HepG2 (cell line): Measurements from ENCODE around the gene ANAPC2. TPM values are rescaled to one million over a fixed set of nuclear protein-coding genes. Genes with fewer than 3 reads are reported as not detected.

ENCODE experiments used
- ATF5 ChIP-seq: sonication (generic); formaldehyde crosslinking; IDR thresholded peaks from 2 replicates; pipeline ENCODE4 v1.4.0; 2020; ENCODE audit warnings: mild to moderate bottlenecking, low read depth, missing genetic modification reagents
- BORCS8-MEF2B ChIP-seq: sonication (generic); formaldehyde crosslinking; IDR thresholded peaks from 2 replicates; pipeline ENCODE4 v1.8.0; 2022; ENCODE audit warnings: mild to moderate bottlenecking, missing genetic modification reagents
- CCAR2 ChIP-seq: fragments of 200-400 bp; formaldehyde crosslinking; optimal IDR thresholded peaks from 2 replicates; pipeline ENCODE3; 2018; ENCODE audit warnings: low read depth, mild to moderate bottlenecking, low read length, moderate library complexity
- CHCHD3 ChIP-seq: sonication (generic); formaldehyde crosslinking; IDR thresholded peaks from 2 replicates; pipeline ENCODE4 v1.8.0; 2022; ENCODE audit warnings: mild to moderate bottlenecking, missing genetic modification reagents, moderate library complexity
- CTCF ChIP-seq: sonication (generic); formaldehyde crosslinking; IDR thresholded peaks from 2 replicates; pipeline ENCODE4 v1.5.0; 2020; ENCODE audit warnings: mild to moderate bottlenecking, missing genetic modification reagents, moderate library complexity
- DBP ChIP-seq: sonication (generic); formaldehyde crosslinking; IDR thresholded peaks from 2 replicates; pipeline ENCODE4 v1.4.0; 2020; ENCODE audit warnings: missing genetic modification reagents; ENCODE audit errors: not compliant biosample characterization
- ETV6 ChIP-seq: sonication (generic); formaldehyde crosslinking; conservative IDR thresholded peaks from 2 replicates; pipeline ENCODE4 v1.4.0; 2020; ENCODE audit warnings: missing genetic modification reagents
- HINFP ChIP-seq: sonication (generic); formaldehyde crosslinking; IDR thresholded peaks from 2 replicates; pipeline ENCODE4 v1.4.0; 2020; ENCODE audit warnings: low read depth, mild to moderate bottlenecking, missing genetic modification reagents
- HIVEP1 ChIP-seq: sonication (generic); formaldehyde crosslinking; IDR thresholded peaks from 2 replicates; pipeline ENCODE4 v1.4.0; 2020; ENCODE audit warnings: mild to moderate bottlenecking, missing genetic modification reagents
- HOXA3 ChIP-seq: sonication (generic); formaldehyde crosslinking; IDR thresholded peaks from 2 replicates; pipeline ENCODE4 v1.5.0; 2020; ENCODE audit warnings: missing genetic modification reagents
- HOXA7 ChIP-seq: sonication (generic); formaldehyde crosslinking; IDR thresholded peaks from 2 replicates; pipeline ENCODE4 v1.8.1; 2022; ENCODE audit warnings: mild to moderate bottlenecking, missing genetic modification reagents, moderate library complexity
- MAFF ChIP-seq: IDR thresholded peaks from 2 replicates; pipeline ENCODE4 v1.6.1; 2011; ENCODE audit warnings: low read depth, low read length, improper control_type of control experiment
- MED8 ChIP-seq: sonication (generic); formaldehyde crosslinking; IDR thresholded peaks from 2 replicates; pipeline ENCODE4 v1.8.1; 2023; ENCODE audit warnings: mild to moderate bottlenecking, missing genetic modification reagents; ENCODE audit not compliant: insufficient replicate concordance
- MIXL1 ChIP-seq: IDR thresholded peaks from 2 replicates; pipeline ENCODE4 v1.6.1; 2016
- MLX ChIP-seq: IDR thresholded peaks from 2 replicates; pipeline ENCODE4 v1.6.1; 2016
- MXD4 ChIP-seq: IDR thresholded peaks from 2 replicates; pipeline ENCODE4 v1.6.1; 2016; ENCODE audit warnings: mild to moderate bottlenecking, missing biosample characterization, missing genetic modification reagents
- NFE2L2 ChIP-seq: fragments of 150-350 bp; IDR thresholded peaks from 2 replicates; pipeline ENCODE4 v1.6.1; 2014; ENCODE audit warnings: low read length
- PAF1 ChIP-seq: IDR thresholded peaks from 2 replicates; pipeline ENCODE4 v1.6.1; 2016; ENCODE audit warnings: missing genetic modification reagents, missing compliant biosample characterization
- RXRB ChIP-seq: IDR thresholded peaks from 2 replicates; pipeline ENCODE4 v1.6.1; 2016; ENCODE audit warnings: borderline replicate concordance, missing genetic modification reagents, missing compliant biosample characterization
- SCMH1 ChIP-seq: sonication (generic); formaldehyde crosslinking; IDR thresholded peaks from 2 replicates; pipeline ENCODE4 v1.9.0; 2021; ENCODE audit warnings: missing genetic modification reagents, mild to moderate bottlenecking, borderline replicate concordance
- XBP1 ChIP-seq: sonication (generic); formaldehyde crosslinking; IDR thresholded peaks from 2 replicates; pipeline ENCODE4 v1.5.0; 2020; ENCODE audit warnings: missing genetic modification reagents
- YEATS4 ChIP-seq: sonication (generic); formaldehyde crosslinking; IDR thresholded peaks from 2 replicates; pipeline ENCODE4 v1.4.0; 2020; ENCODE audit warnings: missing genetic modification reagents, borderline replicate concordance
- ZFP90 ChIP-seq: sonication (generic); formaldehyde crosslinking; IDR thresholded peaks from 2 replicates; pipeline ENCODE4 v1.8.0; 2022; ENCODE audit warnings: missing genetic modification reagents, mild to moderate bottlenecking, inconsistent platforms, borderline replicate concordance
- ZNF556 ChIP-seq: sonication (generic); formaldehyde crosslinking; IDR thresholded peaks from 2 replicates; pipeline ENCODE4 v1.4.0; 2020; ENCODE audit warnings: mild to moderate bottlenecking, missing genetic modification reagents, borderline replicate concordance
- ZNF644 ChIP-seq: IDR thresholded peaks from 2 replicates; pipeline ENCODE4 v1.6.1; 2016; ENCODE audit warnings: low read depth
- ZNF660 ChIP-seq: sonication (generic); formaldehyde crosslinking; IDR thresholded peaks from 2 replicates; pipeline ENCODE4 v1.5.1; 2020; ENCODE audit warnings: mild to moderate bottlenecking, low read depth, missing genetic modification reagents, borderline replicate concordance
- polyA plus RNA-seq, 8 experiments: library from polyadenylated mRNA; depleted of rRNA in 3 of 8; stranded (reverse) in 7 of 8; unstranded in 1 of 8; fragments of >200 nt; fragmentation: Illumina TruSeq in 4 of 8; extraction: Trizol in 4 of 8; gene quantifications; 2 replicates each; pipeline versions ENCODE4 v1.2.1 to v1.2.3, GENCODE V29; 2011 to 2016; ENCODE audit warnings: low read depth in 4 of 8, missing spikeins in 1 of 8, mixed read lengths in 1 of 8; ENCODE audit not compliant: insufficient read depth in 1 of 8
- total RNA-seq, 5 experiments: library from RNA; depleted of rRNA; stranded (reverse); fragments of >200 nt; fragmentation: Illumina TruSeq; extraction: Trizol; gene quantifications; 2 replicates each; pipeline ENCODE4 v1.2.3, GENCODE V29; 2016; ENCODE audit warnings: low read depth in 1 of 5

Gene ANAPC2
- total and polyA plus RNA-seq, 2 of the 13 experiments (the other 11 are each of a cell fraction or from before 2014, with no cell fraction given): 12.3 to 15.4 TPM

- TF ChIP-seq YEATS4 (CRISPR knock-in tag): peak; percentile 94
- TF ChIP-seq CHCHD3: no peak
- no peak for TF ChIP-seq ZNF644 (CRISPR knock-in tag)
- TF ChIP-seq ZNF660: no peak
- 0 out of 2 replicates have a peak, but pooled peaks have one; percentile 86 for TF ChIP-seq MXD4
- peak; percentile 66; the same call in 1 of the 2 replicates for TF ChIP-seq MLX
- TF ChIP-seq MAFF: no peak
- no peak for TF ChIP-seq CTCF (CRISPR knock-in tag)
- no peak for TF ChIP-seq BORCS8-MEF2B (CRISPR knock-in tag)
- TF ChIP-seq SCMH1 (CRISPR knock-in tag): no peak
- TF ChIP-seq XBP1 (CRISPR knock-in tag): no peak
- peak; percentile 98 for TF ChIP-seq HIVEP1
- TF ChIP-seq NFE2L2: no peak
- TF ChIP-seq HINFP (CRISPR knock-in tag): 0 out of 2 replicates have a peak, but pooled peaks have one; percentile 18
- TF ChIP-seq DBP (CRISPR knock-in tag): no peak
- no peak for TF ChIP-seq ATF5 (CRISPR knock-in tag)
- TF ChIP-seq MED8 (CRISPR knock-in tag): no peak
- no peak for TF ChIP-seq CCAR2
- TF ChIP-seq ZFP90 (CRISPR knock-in tag): peak; percentile 63; the same call in 1 of the 2 replicates
- peak; percentile 51; the same call in 1 of the 2 replicates for TF ChIP-seq MIXL1 (CRISPR knock-in tag)
- peak; percentile 87 for TF ChIP-seq RXRB (CRISPR knock-in tag)
- TF ChIP-seq HOXA3: peak; percentile 82
- TF ChIP-seq ETV6 (CRISPR knock-in tag): no peak
- TF ChIP-seq ZNF556 (CRISPR knock-in tag): no peak; the same call in 1 of the 2 replicates
- no peak for TF ChIP-seq PAF1 (CRISPR knock-in tag)
- no peak for TF ChIP-seq HOXA7 (CRISPR knock-in tag)
These were observed 12.2 kb upstream of the ANAPC2 start, which contains the start of gene TPRN (continued) for GRCh38 chr9:137200311-137201204.
